GM19455 (cell line): ENCODE data around the gene CDK8.

Source experiments
- ATAC-seq: cut with Tn5 transposase; IDR thresholded peaks from one replicate; pipeline ENCODE4 v1.9.1; 2021; ENCODE audit not compliant: unreplicated experiment

Gene CDK8

DNA sequence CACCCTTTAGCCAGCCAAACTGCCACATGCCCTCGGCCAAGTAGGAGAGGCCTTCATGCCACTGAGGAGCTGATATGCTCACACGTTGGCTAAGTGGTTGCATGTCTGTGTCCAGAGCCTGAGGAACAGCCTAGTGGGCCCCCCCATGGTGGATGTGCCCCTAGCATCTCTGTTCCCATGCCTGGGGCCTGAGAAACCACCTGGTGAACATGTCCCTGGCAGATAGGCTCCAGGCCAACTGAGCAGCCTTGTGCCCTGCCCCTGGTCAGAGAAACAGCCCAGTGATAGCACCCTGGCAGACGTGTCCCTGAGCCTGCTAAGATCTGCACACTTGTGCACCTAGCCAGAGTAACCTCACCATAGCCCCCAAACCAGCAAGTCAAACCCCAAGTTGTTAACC, 181.7 kb downstream of the CDK8 start:
- ATAC-seq = no peak

DNA sequence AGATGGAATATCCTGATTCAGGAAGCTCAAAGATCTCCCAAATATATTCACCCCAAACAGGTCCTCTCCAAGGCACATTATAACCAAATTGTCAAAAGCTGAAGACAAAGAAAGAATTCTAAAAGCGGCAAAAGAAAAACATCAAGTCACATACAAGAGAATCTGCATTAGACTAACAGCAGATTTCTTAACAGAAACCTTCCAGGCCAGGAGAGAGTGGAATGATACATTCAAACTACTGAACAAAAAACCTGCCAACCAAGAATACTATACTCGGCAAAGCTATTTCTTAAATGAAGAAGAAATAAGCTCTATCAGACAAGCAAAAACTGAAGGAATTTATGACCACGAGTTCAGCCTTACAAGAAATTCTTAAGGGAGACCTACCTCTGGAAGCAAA, 183.0 kb downstream of the CDK8 start:
- ATAC-seq = no peak

DNA sequence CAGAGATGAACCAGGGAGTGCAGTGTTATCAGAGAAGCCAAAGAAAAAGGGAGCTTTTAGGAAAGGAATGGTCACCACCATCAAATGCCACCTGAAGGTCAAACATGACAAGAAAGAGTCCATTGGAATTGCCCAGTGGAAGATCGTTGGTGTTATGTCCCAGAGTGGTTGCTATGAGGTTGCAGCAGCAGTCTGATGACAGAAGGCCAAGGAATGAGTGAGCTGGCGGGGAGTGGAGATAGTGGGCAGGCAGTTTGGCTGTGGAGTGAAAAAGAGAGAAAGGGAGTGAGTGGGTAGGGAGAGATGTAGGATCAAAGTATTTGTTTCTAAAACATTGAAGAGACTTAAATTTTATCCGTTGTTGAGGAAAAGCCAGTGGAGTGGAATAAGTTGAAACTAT, 186.2 kb downstream of the CDK8 start:
- ATAC-seq = no peak

DNA sequence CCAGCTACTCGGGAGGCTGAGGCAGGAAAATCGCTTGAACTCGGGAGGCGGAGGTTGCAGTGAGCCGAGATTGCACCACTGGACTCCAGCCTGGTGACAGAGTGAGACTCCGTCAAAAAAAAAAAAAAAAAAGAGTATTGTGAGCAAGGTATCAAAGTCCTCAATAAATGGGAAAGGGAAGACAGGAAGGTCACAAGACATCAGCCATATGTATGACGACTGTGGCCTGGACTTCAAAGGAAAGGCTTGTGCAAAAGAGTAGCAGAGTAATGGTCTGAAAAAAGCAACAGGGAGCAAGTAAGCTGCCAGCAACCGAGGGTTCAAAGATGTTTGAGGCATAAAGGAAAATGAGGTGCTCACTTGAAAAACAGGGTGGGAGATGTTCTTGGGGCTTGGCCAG, 187.5 kb downstream of the CDK8 start:
- no peak for ATAC-seq

DNA sequence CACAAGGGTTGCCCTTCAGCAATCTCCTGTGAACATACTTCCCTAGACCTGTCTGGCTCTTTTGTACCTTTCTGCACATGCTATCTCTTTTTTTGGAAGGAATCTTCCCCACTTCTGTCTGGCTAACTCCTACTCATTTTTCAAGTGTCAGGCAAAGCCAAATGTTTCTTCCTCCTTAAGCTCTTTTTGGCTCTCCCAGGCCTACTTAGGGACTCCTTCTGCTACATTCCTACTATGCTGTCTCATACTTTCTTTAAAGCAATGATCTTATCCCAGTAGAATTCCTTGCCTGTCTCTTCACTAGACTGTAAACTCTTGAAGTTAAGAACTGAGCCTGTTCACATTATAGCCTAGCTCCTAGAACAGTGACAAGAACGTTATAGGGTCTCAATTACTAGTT, 188.6 kb downstream of the CDK8 start:
- ATAC-seq = no peak

DNA sequence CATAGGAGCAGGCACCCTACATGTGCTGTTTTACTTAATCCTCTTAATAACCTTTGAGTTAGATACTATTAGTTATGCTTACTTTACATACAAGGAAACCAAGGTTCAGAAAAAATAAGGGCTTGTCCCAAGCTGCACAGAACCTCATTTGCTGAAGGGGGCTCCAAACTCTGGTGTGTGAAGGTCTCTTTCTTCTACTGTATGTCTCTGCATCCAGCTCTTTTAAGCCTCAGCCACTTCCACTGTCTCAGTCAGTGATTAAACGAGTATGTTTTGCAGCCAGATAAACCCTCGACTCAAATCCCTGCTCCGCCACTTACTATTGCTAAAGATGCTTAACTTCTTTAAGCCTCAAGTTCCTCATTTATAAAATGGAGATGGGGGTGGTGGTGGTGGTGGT, 191.2 kb downstream of the CDK8 start:
- no peak for ATAC-seq

DNA sequence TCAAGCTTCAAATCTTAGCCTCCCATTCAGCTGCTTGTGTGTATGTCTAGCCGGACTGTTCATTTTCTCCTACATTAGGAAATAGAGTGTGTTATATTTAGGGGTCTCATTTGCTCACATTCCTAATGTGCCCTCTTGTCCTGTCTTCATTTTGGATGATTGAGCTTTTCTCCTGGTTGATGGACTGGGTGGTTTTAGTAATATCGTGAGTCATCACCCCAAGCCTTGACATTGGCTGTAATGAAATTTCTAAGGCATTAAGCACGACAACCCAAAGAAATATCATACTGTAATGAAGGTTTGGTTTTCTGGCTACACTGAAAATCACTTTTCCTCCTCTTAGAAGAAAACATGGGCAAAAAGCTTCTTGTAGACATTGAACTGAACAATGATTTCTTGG, 192.8 kb downstream of the CDK8 start:
- ATAC-seq = no peak

DNA sequence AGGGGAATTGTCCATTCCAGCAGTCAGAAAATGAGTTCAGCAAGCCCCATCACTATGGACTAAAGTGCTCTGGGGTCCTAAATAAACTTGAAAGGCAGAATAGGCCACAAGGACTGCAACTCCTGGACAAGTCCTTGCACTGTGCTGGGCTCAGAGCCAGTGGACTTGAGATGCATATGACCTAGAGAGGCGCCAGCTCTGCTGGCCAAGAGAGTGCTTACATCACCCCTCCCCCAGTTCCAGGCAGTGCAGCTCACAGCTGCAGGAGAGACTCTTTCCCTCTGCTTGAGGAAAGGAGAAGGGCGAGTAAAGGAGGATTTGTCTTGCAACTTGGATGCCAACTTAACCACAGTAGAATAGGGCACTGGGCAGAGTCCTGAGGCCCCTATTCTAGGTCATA, 194.1 kb downstream of the CDK8 start:
- ATAC-seq = no peak

DNA sequence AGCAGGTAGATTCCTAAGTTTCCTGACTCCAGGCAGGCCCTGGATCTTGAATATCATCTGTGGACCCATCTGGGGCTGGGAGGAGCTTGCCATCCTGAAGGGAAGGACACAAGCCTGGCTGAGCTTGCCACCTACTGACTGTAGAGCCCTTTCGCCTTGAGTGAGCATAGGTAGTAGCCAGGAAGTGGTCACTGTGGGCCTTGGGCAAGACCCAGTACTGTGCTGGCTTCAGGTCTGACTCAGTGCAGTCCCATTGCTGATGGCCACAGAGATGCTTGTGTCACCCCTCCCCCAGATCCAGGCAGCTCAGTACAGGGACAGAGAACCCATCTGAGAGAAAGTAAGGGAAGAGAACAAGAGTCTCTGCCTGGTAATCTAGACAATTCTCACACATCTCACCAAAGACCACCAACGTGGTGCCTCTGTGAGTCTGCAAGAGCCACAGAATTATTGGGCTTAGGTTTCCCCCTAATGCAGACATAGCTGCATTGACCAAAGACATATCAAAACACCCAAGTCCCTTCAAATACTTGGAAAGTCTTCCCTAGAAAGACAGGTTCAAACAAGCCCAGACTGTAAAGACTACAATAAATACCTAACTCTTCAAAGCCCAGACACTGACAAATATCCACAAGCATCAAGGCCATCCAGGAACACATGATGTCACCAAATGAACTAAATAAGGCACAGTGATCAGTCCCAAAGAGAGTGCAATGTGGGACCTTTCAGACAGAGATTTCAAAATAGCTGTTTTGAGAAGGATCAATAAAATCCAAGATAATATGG, 195.3 kb downstream of the CDK8 start:
- no peak for ATAC-seq
